Endothelial cell of umbilical vein (primary cell): Measurements from ENCODE around the gene RASL12. TPM values are rescaled to one million over a fixed set of nuclear protein-coding genes. Genes with fewer than 3 reads are reported as not detected.

Experiments
- BruUV-seq: library from RNA; stranded (reverse); fragments of 400-500 nt; replicated peaks from 2 replicates; lab custom pipeline; 2021; lab: Mats Ljungman, UMichigan
- CTCF ChIA-PET: fragments of 300-600, 350-600 bp; sonication (Branson Sonifier 250); formaldehyde crosslinking; loops from one replicate; lab custom pipeline; 2021; ENCODE audit warnings: antibody characterized with exemption, inconsistent platforms; lab: Charles Lee
- POLR2A ChIA-PET: fragments of 300-600, 350-600 bp; sonication (Branson Sonifier 250); formaldehyde crosslinking; loops from one replicate; lab custom pipeline; 2021; ENCODE audit warnings: antibody characterized with exemption, inconsistent platforms; lab: Charles Lee
- DNase-seq: peaks from one replicate; pipeline ENCODE4 v3.0.0-alpha.2; 2011; ENCODE audit warnings: low read depth, low spot score
- FAIRE-seq: peaks from 2 replicates; lab custom pipeline; 2011; peaks lifted over from hg19 to GRCh38; lab: Jason Lieb, UNC
- H2AFZ ChIP-seq: 2 replicates; pipeline ENCODE4 v1.6.0; 2012; ENCODE audit warnings: low read depth, low read length, control low read depth, inconsistent platforms
- H3K27ac ChIP-seq: 2 replicates; pipeline ENCODE4 v1.5.1; 2011; ENCODE audit warnings: low read depth, mild to moderate bottlenecking, control low read depth, low read length, moderate library complexity; ENCODE audit not compliant: insufficient read depth
- H3K27me3 ChIP-seq, 2 experiments: 2 replicates each; pipeline versions ENCODE4 v1.6.0 to v1.6.1; 2011; ENCODE audit warnings: low read length in 2 of 2, mixed read lengths in 1 of 2; ENCODE audit not compliant: control insufficient read depth in 2 of 2, insufficient read depth in 2 of 2
- H3K36me3 ChIP-seq, 2 experiments: 2 replicates in 1 of 2; 3 replicates in 1 of 2; pipeline ENCODE4 v1.5.1; 2011; ENCODE audit warnings: low read length in 2 of 2, mild to moderate bottlenecking in 1 of 2, moderate library complexity in 1 of 2; ENCODE audit not compliant: control insufficient read depth in 2 of 2, insufficient read depth in 2 of 2; ENCODE audit errors: extremely low read depth in 1 of 2
- H3K4me1 ChIP-seq: 3 replicates; pipeline ENCODE4 v1.5.1; 2011; ENCODE audit warnings: mild to moderate bottlenecking, low read length; ENCODE audit not compliant: control insufficient read depth, insufficient read depth; ENCODE audit errors: extremely low read depth
- H3K4me2 ChIP-seq: 2 replicates; pipeline ENCODE4 v1.6.1; 2011; ENCODE audit warnings: low read length, control low read depth, mixed read lengths; ENCODE audit not compliant: insufficient read depth
- H3K4me3 ChIP-seq, 3 experiments: fragments of 200-600 bp in 1 of 3; sonication (generic), shearing (Covaris generic) in 1 of 3; replicated peaks in 1 of 3; 2 replicates each; pipeline ENCODE4 v1.5.1; 2011 to 2016; ENCODE audit warnings: control low read depth in 3 of 3, low read length in 3 of 3, mild to moderate bottlenecking in 2 of 3, inconsistent platforms in 1 of 3, low read depth in 1 of 3, moderate library complexity in 1 of 3; ENCODE audit not compliant: insufficient read depth in 1 of 3
- H3K79me2 ChIP-seq: 2 replicates; pipeline ENCODE4 v1.6.0; 2012; ENCODE audit warnings: low read length, inconsistent platforms; ENCODE audit not compliant: control insufficient read depth, insufficient read depth
- H3K9ac ChIP-seq: replicated peaks from 2 replicates; pipeline ENCODE3; 2011; ENCODE audit warnings: low read length, control low read depth; ENCODE audit not compliant: insufficient read depth; ENCODE audit errors: extremely low read depth
- H3K9me1 ChIP-seq: replicated peaks from 3 replicates; pipeline ENCODE4 v1.6.0; 2011; ENCODE audit warnings: mild to moderate bottlenecking, low read length; ENCODE audit not compliant: control insufficient read depth, insufficient read depth; ENCODE audit errors: extremely low read depth
- H3K9me3 ChIP-seq: replicated peaks from 2 replicates; pipeline ENCODE4 v1.5.1; 2012; ENCODE audit warnings: low read length, inconsistent platforms; ENCODE audit not compliant: control insufficient read depth, insufficient read depth
- H4K20me1 ChIP-seq: replicated peaks from 2 replicates; pipeline ENCODE3; 2011; ENCODE audit warnings: mild to moderate bottlenecking, low read length; ENCODE audit not compliant: control insufficient read depth, insufficient read depth; ENCODE audit errors: extremely low read depth
- CTCF ChIP-seq, 2 donors: IDR thresholded peaks; 1 replicate in 1 of 2; 2 replicates in 1 of 2; pipeline ENCODE4 v1.5.1; 2011; ENCODE audit warnings: low read length in 2 of 2, mild to moderate bottlenecking in 2 of 2, moderate library complexity in 2 of 2, control low read depth in 1 of 2, inconsistent platforms in 1 of 2, low read depth in 1 of 2; ENCODE audit not compliant: insufficient read depth in 1 of 2; ENCODE audit errors: extremely low read depth in 1 of 2
- EZH2 ChIP-seq: IDR thresholded peaks from 2 replicates; pipeline ENCODE4 v1.6.1; 2012; ENCODE audit warnings: borderline replicate concordance, low read depth, mild to moderate bottlenecking, moderate library complexity, low read length, inconsistent platforms; ENCODE audit not compliant: severe bottlenecking
- FOS ChIP-seq: IDR thresholded peaks from 2 replicates; pipeline ENCODE4 v1.6.1; 2011; ENCODE audit warnings: mild to moderate bottlenecking, low read length, moderate library complexity, borderline replicate concordance; ENCODE audit not compliant: insufficient read depth
- GATA2 ChIP-seq: IDR thresholded peaks from 2 replicates; pipeline ENCODE4 v1.7.0; 2011; ENCODE audit warnings: low read depth, mild to moderate bottlenecking, moderate library complexity, mixed read lengths, low read length; ENCODE audit not compliant: insufficient read length, insufficient read depth
- JUN ChIP-seq: IDR thresholded peaks from 2 replicates; pipeline ENCODE4 v1.6.1; 2011; ENCODE audit warnings: borderline replicate concordance, low read depth; ENCODE audit not compliant: insufficient read length, insufficient read depth
- MAX ChIP-seq: IDR thresholded peaks from 2 replicates; pipeline ENCODE4 v1.6.1; 2011; ENCODE audit not compliant: insufficient read depth, insufficient read length
- MYC ChIP-seq: IDR thresholded peaks from one replicate; pipeline ENCODE4 v1.6.1; 2011; ENCODE audit warnings: mild to moderate bottlenecking, low read depth, low read length
- POLR2A ChIP-seq: IDR thresholded peaks from 2 replicates; pipeline ENCODE4 v1.6.1; 2012; ENCODE audit warnings: low read depth, mild to moderate bottlenecking, control low read depth, low read length
- POLR2AphosphoS5 ChIP-seq: IDR thresholded peaks from 2 replicates; pipeline ENCODE4 v1.6.1; 2012; ENCODE audit warnings: low read depth, mild to moderate bottlenecking, control low read depth, low read length, moderate library complexity; ENCODE audit not compliant: insufficient read depth
- dilution Hi-C: fragments of 300-500 bp; cut with MboI; formaldehyde crosslinking; loops from one replicate; pipeline ENCODE4 v1.15.0; 2019; ENCODE audit warnings: low sequenced_read_pairs; ENCODE audit not compliant: extremely low pct_ligation_motif_present
- intact Hi-C: fragments of 100-400 bp; cut with micrococcal nuclease; formaldehyde crosslinking; loops from one replicate; pipeline ENCODE4 v1.10.0; 2022
- polyA plus RNA-seq, 4 experiments: library from polyadenylated mRNA; depleted of rRNA in 3 of 4; stranded (reverse) in 3 of 4; unstranded in 1 of 4; fragments of >200 nt; gene quantifications; 2 replicates each; pipeline versions ENCODE4 v1.2.1 to v1.2.3, GENCODE V29; 2011 to 2012; ENCODE audit warnings: missing spikeins in 1 of 4
- total RNA-seq: library from RNA; stranded (reverse); gene quantifications from 2 replicates; pipeline ENCODE4 v1.2.3, GENCODE V29; 2021

RASL12 gene
- total and polyA plus RNA-seq, 2 donors (not counting 3 experiments of a cell fraction or from before 2014, with no cell fraction given): not detected

GRCh38 chr15:65041787-65042186 is 26.0 kb downstream of the RASL12 start:
- H3K9ac ChIP-seq: no peak overlapping the region
- H3K36me3 ChIP-seq: no peaks in the 10 kb centered on the region
- ChIA-PET POLR2A (no interaction called here), CTCF (interaction anchor here (2.4 kb wide), 1 partner anchor 60 kb away, joined by 15 read pairs; no protein-coding TSS in a partner anchor)
- no peaks in the 10 kb centered on the region for H3K4me1 ChIP-seq
- TF ChIP-seq MYC: no peak
- H3K9me1 ChIP-seq: no peaks in the 10 kb centered on the region
- no peaks in the 10 kb centered on the region for H3K9me3 ChIP-seq
- no peaks in the 10 kb centered on the region for H3K27me3 ChIP-seq
- H4K20me1 ChIP-seq: no peaks in the 10 kb centered on the region
- BruUV-seq: no TSS peak
- H3K4me3 ChIP-seq: no peak overlapping the region
- dilution Hi-C loops: no loop called here
- H2AFZ ChIP-seq: no peak overlapping the region
- H3K79me2 ChIP-seq: no peaks in the 10 kb centered on the region
- no peak overlapping the region for H3K27ac ChIP-seq
- no peak for DNase-seq
- intact Hi-C loops: no loop called here
- H3K4me2 ChIP-seq: no peak overlapping the region
- no peak for FAIRE-seq

- intact Hi-C loops: no loop called here
- no peak overlapping the region for H3K9ac ChIP-seq
- H3K4me1 ChIP-seq: no peaks in the 10 kb centered on the region
- H4K20me1 ChIP-seq: no peaks in the 10 kb centered on the region
- no peak overlapping the region for H2AFZ ChIP-seq
- H3K27ac ChIP-seq: no peak overlapping the region
- CTCF ChIA-PET: interaction anchor here (1.0 kb wide), 1 partner anchor 8 kb away, joined by 3 read pairs; no protein-coding TSS in a partner anchor
- H3K9me1 ChIP-seq: no peaks in the 10 kb centered on the region
- DNase-seq: no peak
- H3K4me3 ChIP-seq: no peak overlapping the region
- H3K36me3 ChIP-seq: no peaks in the 10 kb centered on the region
- dilution Hi-C loops: no loop called here
- BruUV-seq: no TSS peak
- H3K9me3 ChIP-seq: no peaks in the 10 kb centered on the region
- H3K79me2 ChIP-seq: no peaks in the 10 kb centered on the region
- no peaks in the 10 kb centered on the region for H3K27me3 ChIP-seq
- no peak overlapping the region for H3K4me2 ChIP-seq
- POLR2A ChIA-PET: no interaction called here
- TF ChIP-seq CTCF (IDR thresholded peaks at IDR 0.05; ENCODE audit: extremely low read depth in 1 of 2, insufficient read depth in 1 of 2, low read depth in 1 of 2, low read length in 2 of 2): no peak
- TF ChIP-seq FOS: no peak
- TF ChIP-seq POLR2AphosphoS5: no peak
- TF ChIP-seq EZH2: no peak
- TF ChIP-seq POLR2A: no peak
- no peak for TF ChIP-seq MYC
- TF ChIP-seq MAX: no peak
- no peak for TF ChIP-seq JUN
- TF ChIP-seq GATA2: no peak
- FAIRE-seq: no peak
Observed at GRCh38 chr15:65040461-65040860, 27.3 kb downstream of the RASL12 start.
